ENCODE results near the gene CEBPZOS.

- TF ChIP-seq CTCF (IDR thresholded peaks at IDR 0.05) (no peak), POLR2AphosphoS5 (IDR thresholded peaks at IDR 0.05) (no peak)
Measured at GRCh38 chr2:37203708-37204107, 7.4 kb downstream of the CEBPZOS start.

All from stomach (tissue), 4 donors.